Mesenchymal stem cell (in vitro differentiated cells and primary cell): ENCODE results near the gene DAP.
A peak's percentile ranks its signal among the peaks of the same experiment; 100 is the strongest.

Experiments
- DNase-seq: peaks from one replicate; pipeline ENCODE4 v3.0.0-alpha.2; 2013
- H2AFZ ChIP-seq: one replicate; pipeline ENCODE4 v1.6.1; 2013; ENCODE audit warnings: low read depth, mild to moderate bottlenecking, control low read depth, inconsistent platforms, low read length, moderate library complexity
- H2AK5ac ChIP-seq: 2 replicates; pipeline ENCODE4 v1.6.1; 2013; ENCODE audit warnings: low read length, moderate library complexity, mild to moderate bottlenecking, inconsistent platforms; ENCODE audit not compliant: severe bottlenecking
- H2BK120ac ChIP-seq: one replicate; pipeline ENCODE4 v1.6.1; 2013; ENCODE audit warnings: low read depth, mild to moderate bottlenecking, inconsistent platforms, low read length, moderate library complexity
- H2BK12ac ChIP-seq, 2 experiments: one replicate each; pipeline ENCODE4 v1.6.1; 2013; ENCODE audit warnings: inconsistent platforms in 2 of 2, low read length in 2 of 2, mild to moderate bottlenecking in 2 of 2, moderate library complexity in 2 of 2, control low read depth in 1 of 2
- H2BK15ac ChIP-seq: one replicate; pipeline ENCODE4 v1.6.1; 2013; ENCODE audit warnings: mild to moderate bottlenecking, low read depth, inconsistent platforms; ENCODE audit not compliant: poor library complexity, severe bottlenecking
- H2BK5ac ChIP-seq: 2 replicates; pipeline ENCODE4 v1.6.1; 2013; ENCODE audit warnings: low read depth, mild to moderate bottlenecking, low read length, control low read depth, inconsistent platforms; ENCODE audit not compliant: poor library complexity, severe bottlenecking
- H3K14ac ChIP-seq, 2 experiments: one replicate each; pipeline ENCODE4 v1.6.1; 2013; ENCODE audit warnings: inconsistent platforms in 2 of 2, low read length in 2 of 2, control low read depth in 1 of 2, mild to moderate bottlenecking in 1 of 2, moderate library complexity in 1 of 2
- H3K18ac ChIP-seq, 2 experiments: one replicate each; pipeline ENCODE4 v1.6.1; 2013; ENCODE audit warnings: inconsistent platforms in 2 of 2, low read length in 2 of 2, control low read depth in 1 of 2, low read depth in 1 of 2, mild to moderate bottlenecking in 1 of 2
- H3K23ac ChIP-seq, 2 experiments: one replicate each; pipeline ENCODE4 v1.6.1; 2013; ENCODE audit warnings: inconsistent platforms in 2 of 2, low read length in 2 of 2, mild to moderate bottlenecking in 2 of 2, moderate library complexity in 2 of 2, control low read depth in 1 of 2
- H3K27ac ChIP-seq: 2 replicates; pipeline ENCODE4 v1.5.1; 2013; ENCODE audit warnings: mild to moderate bottlenecking, moderate library complexity, low read length, control low read depth, inconsistent platforms; ENCODE audit not compliant: poor library complexity, severe bottlenecking
- H3K27me3 ChIP-seq, 2 experiments: 2 replicates each; pipeline versions ENCODE4 v1.6.1 to v1.7.0; 2013; ENCODE audit warnings: low read length in 2 of 2, mild to moderate bottlenecking in 2 of 2, moderate library complexity in 2 of 2, control low read depth in 1 of 2, inconsistent platforms in 1 of 2; ENCODE audit not compliant: control insufficient read depth in 1 of 2, insufficient read depth in 1 of 2
- H3K36me3 ChIP-seq, 2 experiments: 2 replicates each; pipeline versions ENCODE4 v1.6.1 to v1.7.0; 2013; ENCODE audit warnings: low read length in 2 of 2, control low read depth in 1 of 2, inconsistent platforms in 1 of 2, low read depth in 1 of 2, mild to moderate bottlenecking in 1 of 2; ENCODE audit not compliant: insufficient read depth in 2 of 2, control insufficient read depth in 1 of 2
- H3K4ac ChIP-seq, 2 experiments: one replicate each; pipeline ENCODE4 v1.6.1; 2013; ENCODE audit warnings: inconsistent platforms in 2 of 2, low read length in 2 of 2, mild to moderate bottlenecking in 2 of 2, moderate library complexity in 2 of 2, control low read depth in 1 of 2, low read depth in 1 of 2
- H3K4me1 ChIP-seq: 2 replicates; pipeline ENCODE4 v1.6.1; 2013; ENCODE audit warnings: low read depth, low read length, control low read depth; ENCODE audit not compliant: control insufficient read depth, insufficient read depth
- H3K4me2 ChIP-seq: 2 replicates; pipeline ENCODE4 v1.6.1; 2013; ENCODE audit warnings: low read length, mild to moderate bottlenecking, inconsistent platforms; ENCODE audit not compliant: poor library complexity, severe bottlenecking
- H3K4me3 ChIP-seq, 2 experiments: 2 replicates each; pipeline versions ENCODE4 v1.5.1 to v1.7.0; 2013; ENCODE audit warnings: low read length in 2 of 2, mild to moderate bottlenecking in 2 of 2, control low read depth in 1 of 2, low read depth in 1 of 2; ENCODE audit not compliant: insufficient read depth in 1 of 2
- H3K79me1 ChIP-seq: replicated peaks from 2 replicates; pipeline ENCODE4 v1.6.1; 2013; ENCODE audit warnings: mild to moderate bottlenecking, control low read depth, low read length, inconsistent platforms; ENCODE audit not compliant: poor library complexity, severe bottlenecking
- H3K9ac ChIP-seq: 2 replicates; pipeline ENCODE4 v1.7.0; 2013; ENCODE audit warnings: mild to moderate bottlenecking, low read length, moderate library complexity
- H3K9me3 ChIP-seq: 2 replicates; pipeline ENCODE4 v1.7.0; 2013; ENCODE audit warnings: mild to moderate bottlenecking, low read length; ENCODE audit not compliant: control insufficient read depth
- H4K8ac ChIP-seq: one replicate; pipeline ENCODE4 v1.6.1; 2013; ENCODE audit warnings: inconsistent platforms, mild to moderate bottlenecking, low read length, moderate library complexity
- H4K91ac ChIP-seq: one replicate; pipeline ENCODE4 v1.6.1; 2013; ENCODE audit warnings: mild to moderate bottlenecking, low read length, inconsistent platforms
- WGBS: methylation state at CpG from one replicate; pipeline ENCODE4 v1.1.7; 2013; ENCODE audit warnings: mixed read lengths; 5-methylcytosine and 5-hydroxymethylcytosine counted together

Gene DAP

GRCh38 chr5:10691826-10692785 is 68.9 kb downstream of the DAP start:
- peak overlapping the region; percentile 100 for H2BK5ac ChIP-seq
- H4K8ac ChIP-seq: peak overlapping the region; percentile 79
- H3K27me3 ChIP-seq: no peaks in the 10 kb centered on the region
- no peak overlapping the region for H3K14ac ChIP-seq
- peak overlapping the region; percentile 21 for H4K91ac ChIP-seq
- H3K4ac ChIP-seq: no peak overlapping the region
- 33% methylated on average over 16 of the region's 16 CpGs for WGBS
- H3K36me3 ChIP-seq: peaks cover 0 to 15% of the 10 kb centered on the region in 2 experiments
- H2BK15ac ChIP-seq: no peak overlapping the region
- H2AK5ac ChIP-seq: peak overlapping the region; percentile 95
- no peak overlapping the region for H2BK120ac ChIP-seq
- peak overlapping the region in 1 of 2 experiments; percentile 69 for H3K18ac ChIP-seq
- H2BK12ac ChIP-seq: peak overlapping the region in 1 of 2 experiments; percentile 49
- H3K4me3 ChIP-seq: no peak overlapping the region
- peak overlapping the region; percentile 36 for H3K4me2 ChIP-seq
- H3K27ac ChIP-seq: peak overlapping the region; percentile 99
- peaks cover 13% of the 10 kb centered on the region for H3K79me1 ChIP-seq
- no peak overlapping the region for H3K23ac ChIP-seq
- peaks cover 43% of the 10 kb centered on the region for H3K4me1 ChIP-seq
- no peaks in the 10 kb centered on the region for H3K9me3 ChIP-seq
- no peak overlapping the region for H2AFZ ChIP-seq
- H3K9ac ChIP-seq: peak overlapping the region; percentile 13
- peak; percentile 44 for DNase-seq

- H3K18ac ChIP-seq: no peak overlapping the region
- no peak overlapping the region for H3K4me2 ChIP-seq
- H2BK12ac ChIP-seq: no peak overlapping the region
- H2AFZ ChIP-seq: no peak overlapping the region
- peak overlapping the region; percentile 95 for H2AK5ac ChIP-seq
- H3K79me1 ChIP-seq: peaks cover 10% of the 10 kb centered on the region
- no peak for DNase-seq
- H3K27ac ChIP-seq: peak overlapping the region; percentile 99
- WGBS: 85% methylated on average over 9 of the region's 14 CpGs
- peaks cover 5% of the 10 kb centered on the region for H3K9me3 ChIP-seq
- no peak overlapping the region for H4K8ac ChIP-seq
- H3K4me1 ChIP-seq: peaks cover 33% of the 10 kb centered on the region
- H2BK120ac ChIP-seq: no peak overlapping the region
- H3K4ac ChIP-seq: no peak overlapping the region
- H2BK15ac ChIP-seq: no peak overlapping the region
- no peak overlapping the region for H4K91ac ChIP-seq
- no peaks in the 10 kb centered on the region for H3K27me3 ChIP-seq
- peak overlapping the region; percentile 67 for H2BK5ac ChIP-seq
- H3K36me3 ChIP-seq: peaks cover 8 to 15% of the 10 kb centered on the region in 2 experiments
- H3K4me3 ChIP-seq: no peak overlapping the region
- H3K14ac ChIP-seq: no peak overlapping the region
- no peak overlapping the region for H3K23ac ChIP-seq
- H3K9ac ChIP-seq: no peak overlapping the region
These were observed 70.3 kb downstream of the DAP start for GRCh38 chr5:10690460-10691440.

- DNase-seq: peak; percentile 31
- H3K23ac ChIP-seq: no peak overlapping the region
- no peak overlapping the region for H4K91ac ChIP-seq
- peak overlapping the region; percentile 74 for H2AK5ac ChIP-seq
- peak overlapping the region in 1 of 2 experiments; percentile 25 for H3K18ac ChIP-seq
- peak overlapping the region; percentile 97 for H2BK5ac ChIP-seq
- peaks cover 28% of the 10 kb centered on the region for H3K4me1 ChIP-seq
- peaks cover 5% of the 10 kb centered on the region for H3K9me3 ChIP-seq
- no peak overlapping the region for H2AFZ ChIP-seq
- H3K36me3 ChIP-seq: peaks cover 10 to 21% of the 10 kb centered on the region in 2 experiments
- H3K4me3 ChIP-seq: no peak overlapping the region
- no peak overlapping the region for H3K4me2 ChIP-seq
- peak overlapping the region in 1 of 2 experiments; percentile 12 for H3K14ac ChIP-seq
- no peak overlapping the region for H3K9ac ChIP-seq
- no peak overlapping the region for H2BK15ac ChIP-seq
- H2BK12ac ChIP-seq: no peak overlapping the region
- H3K79me1 ChIP-seq: peaks cover 15% of the 10 kb centered on the region
- H2BK120ac ChIP-seq: no peak overlapping the region
- H4K8ac ChIP-seq: no peak overlapping the region
- no peaks in the 10 kb centered on the region for H3K27me3 ChIP-seq
- H3K27ac ChIP-seq: peak overlapping the region; percentile 99
- 82% methylated on average over 11 of the region's 11 CpGs for WGBS
- H3K4ac ChIP-seq: no peak overlapping the region
These were observed 71.5 kb downstream of the DAP start for GRCh38 chr5:10689391-10690081.
